DMS79 treated with DMSO at 0.1 percent for 48 hours (cell line): ENCODE measurements around the gene PLP2.
"Not testable (repeated sequence)": the region's sequence is repeated elsewhere in the genome, so short reads cannot be mapped to it uniquely, and the experiment has no call there.

Experiments
- DNase-seq: peaks from one replicate; lab custom pipeline; 2025; lab: John Stamatoyannopoulos, UW

Gene PLP2

DNA sequence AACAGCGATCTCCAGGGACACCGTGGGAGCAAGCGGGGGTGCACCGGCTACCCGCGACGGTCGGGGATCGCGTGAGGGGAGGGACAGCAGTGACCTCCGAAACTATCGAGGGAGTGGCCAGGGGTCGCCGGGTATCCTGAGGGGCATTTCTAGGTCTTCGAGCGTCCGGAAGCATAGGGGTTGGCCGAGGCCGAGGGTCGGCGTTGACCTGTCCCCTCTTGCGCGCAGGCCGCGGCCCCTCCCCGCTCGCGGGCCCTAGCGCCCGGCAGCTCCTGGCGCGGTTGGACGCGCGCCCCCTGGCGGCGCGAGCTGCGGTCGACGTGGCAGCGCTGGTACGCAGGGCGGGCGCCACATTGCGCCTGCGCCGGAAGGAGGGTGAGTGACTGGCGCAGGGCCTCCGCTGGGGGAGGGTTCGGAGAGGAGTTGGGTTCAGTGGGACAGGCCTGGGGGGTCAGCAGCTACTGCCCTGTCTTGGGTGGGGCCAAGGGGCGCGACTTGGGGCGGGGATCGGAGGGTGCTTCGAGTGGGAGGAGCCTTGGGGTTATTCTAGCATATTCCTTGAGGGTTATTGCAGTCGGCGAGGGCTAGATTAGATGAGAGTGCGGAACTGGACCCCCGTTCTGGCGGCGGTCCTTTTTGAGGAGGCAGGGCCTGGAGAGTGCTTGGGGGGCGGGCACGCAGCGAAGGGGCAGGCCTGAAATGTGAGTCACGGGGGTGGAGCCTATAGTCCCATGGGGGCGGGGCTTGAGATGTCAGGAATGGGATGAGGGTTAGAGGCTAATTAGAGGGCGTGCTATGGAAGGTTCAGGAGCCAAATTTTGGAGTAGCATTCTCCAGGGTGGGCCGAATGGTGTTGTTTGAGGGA, 7.9 kb upstream of the PLP2 start:
- DNase-seq, result peak; percentile 51

DNA sequence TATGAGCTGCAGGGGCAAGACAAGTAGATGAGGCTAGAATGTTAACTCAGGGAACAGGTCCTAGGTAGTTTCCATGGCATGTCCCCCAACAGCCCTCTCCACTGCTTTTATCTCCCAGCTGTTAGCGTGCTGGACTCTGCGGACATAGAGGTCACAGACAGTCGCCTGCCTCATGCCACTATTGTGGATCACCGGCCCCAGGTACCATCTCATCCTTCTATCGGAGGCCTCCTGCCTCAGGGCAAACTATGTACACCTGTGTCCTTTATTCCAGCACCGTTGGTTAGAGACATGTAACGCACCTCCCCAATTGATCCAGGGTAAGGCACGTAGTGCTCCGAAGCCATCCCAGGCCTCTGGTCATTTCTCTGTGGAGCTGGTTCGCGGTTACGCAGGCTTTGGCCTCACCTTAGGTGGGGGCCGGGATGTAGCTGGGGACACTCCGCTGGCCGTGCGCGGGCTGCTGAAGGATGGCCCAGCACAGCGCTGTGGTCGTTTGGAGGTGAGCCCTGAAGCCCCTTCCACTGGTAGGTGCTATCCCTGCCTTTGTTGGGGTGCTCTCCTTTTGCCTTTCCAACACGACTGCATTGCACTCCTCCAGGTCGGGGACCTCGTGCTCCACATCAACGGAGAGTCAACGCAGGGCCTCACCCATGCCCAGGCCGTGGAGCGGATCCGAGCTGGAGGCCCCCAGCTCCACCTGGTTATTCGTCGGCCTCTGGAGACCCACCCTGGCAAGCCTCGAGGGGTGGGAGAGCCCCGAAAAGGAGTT, 6.9 kb upstream of the PLP2 start:
- DNase-seq, result no peak

DNA sequence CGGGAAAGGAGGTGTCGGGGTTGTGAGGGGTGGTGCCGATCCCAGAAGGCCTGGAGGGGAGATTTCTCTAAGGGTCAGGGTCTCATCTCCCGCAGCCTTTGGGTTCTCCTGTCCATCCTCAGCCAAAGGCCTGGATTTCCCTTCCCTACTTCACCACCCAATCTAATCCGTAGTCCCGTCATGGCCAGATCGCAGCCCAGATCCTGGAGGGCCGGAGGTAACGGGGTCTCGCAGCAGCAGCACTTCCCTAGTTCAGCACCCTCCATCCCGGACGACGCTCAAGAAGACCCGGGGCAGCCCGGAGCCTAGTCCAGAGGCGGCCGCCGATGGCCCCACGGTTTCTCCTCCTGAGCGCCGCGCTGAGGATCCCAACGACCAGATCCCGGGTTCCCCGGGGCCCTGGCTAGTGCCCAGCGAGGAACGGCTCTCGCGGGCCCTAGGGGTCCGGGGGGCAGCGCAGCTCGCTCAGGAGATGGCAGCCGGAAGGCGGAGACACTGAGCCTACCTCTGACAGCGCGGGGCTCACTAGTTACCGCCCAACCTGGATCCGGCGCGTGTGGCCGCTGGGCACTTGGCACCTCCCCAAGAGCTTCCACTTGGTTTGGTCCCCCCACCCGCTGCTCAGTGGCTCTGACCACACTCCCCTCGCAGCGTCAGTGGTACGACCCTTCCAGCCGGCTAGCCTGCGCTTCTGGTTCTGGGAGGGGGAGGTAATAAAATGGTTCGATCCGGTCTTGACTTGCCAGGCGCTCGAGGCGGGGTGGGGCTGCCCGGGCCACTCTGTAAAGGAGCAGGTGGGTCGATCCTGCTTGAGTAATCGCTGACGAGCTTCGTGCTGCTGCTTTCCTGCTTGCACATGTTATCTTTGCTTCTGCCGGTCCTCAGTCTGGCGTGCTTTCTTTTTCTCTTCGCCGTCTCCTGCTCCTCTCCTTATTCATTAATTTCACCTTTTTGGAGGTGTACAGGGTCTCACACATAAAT, 5.5 kb upstream of the PLP2 start:
- peak; percentile 87 for DNase-seq

DNA sequence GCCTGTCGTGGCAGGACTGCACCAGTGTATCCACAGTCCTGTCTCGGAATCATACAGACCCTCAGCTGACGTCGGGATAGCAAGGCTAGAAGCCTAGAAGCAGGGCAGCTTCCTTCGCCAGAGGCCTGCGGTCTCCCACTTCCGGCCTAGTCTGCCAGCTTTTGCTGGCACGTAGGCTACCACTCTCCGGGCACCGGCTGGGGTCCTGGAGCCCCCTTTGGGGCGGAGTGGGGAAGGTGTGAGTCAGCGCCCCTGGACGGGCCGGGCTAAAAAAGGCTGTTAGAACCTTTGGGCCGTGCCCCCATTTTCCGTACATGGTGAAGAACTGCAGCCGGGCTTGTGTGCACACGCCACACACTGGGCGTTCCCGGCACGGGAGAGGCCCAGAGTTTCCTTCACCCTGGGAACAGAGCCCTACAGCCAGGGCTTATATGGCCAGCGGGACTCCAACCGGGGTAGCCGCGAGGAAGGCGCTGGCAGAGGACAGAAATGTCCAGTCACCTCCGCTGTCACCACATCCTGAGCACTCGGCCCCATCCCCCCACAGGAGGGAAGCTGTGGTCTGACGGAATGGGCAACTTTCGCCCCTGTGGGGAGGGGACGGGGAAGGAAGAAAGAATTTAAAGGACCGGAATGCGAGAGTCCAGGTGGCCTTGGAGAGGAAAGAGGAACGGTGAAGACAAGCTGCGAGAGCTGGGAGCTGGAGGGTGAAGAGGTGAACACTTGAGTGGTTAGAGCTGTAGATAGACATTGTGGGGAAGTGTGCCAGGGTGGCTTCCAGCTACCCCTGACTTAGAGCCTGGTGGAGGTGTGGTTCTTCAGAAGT, 4.6 kb upstream of the PLP2 start:
- peak; percentile 34 for DNase-seq

DNA sequence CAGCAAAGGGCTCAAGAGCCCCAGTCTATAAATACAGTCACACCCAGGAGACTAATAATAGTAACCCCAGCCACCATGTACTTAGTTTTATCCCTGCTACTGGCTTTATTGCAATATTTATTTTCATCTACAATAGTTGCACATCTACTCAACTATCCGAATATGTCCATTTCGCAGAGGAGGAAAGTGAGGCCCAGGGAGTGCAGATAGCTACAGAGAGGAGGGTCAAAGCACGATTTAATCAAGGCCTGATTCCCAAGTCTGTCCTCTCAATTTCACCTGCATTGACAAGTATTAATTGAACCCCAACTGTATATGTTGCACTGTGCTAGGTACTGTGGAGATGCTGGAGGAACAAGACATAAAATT, 4.0 kb upstream of the PLP2 start:
- no peak for DNase-seq

DNA sequence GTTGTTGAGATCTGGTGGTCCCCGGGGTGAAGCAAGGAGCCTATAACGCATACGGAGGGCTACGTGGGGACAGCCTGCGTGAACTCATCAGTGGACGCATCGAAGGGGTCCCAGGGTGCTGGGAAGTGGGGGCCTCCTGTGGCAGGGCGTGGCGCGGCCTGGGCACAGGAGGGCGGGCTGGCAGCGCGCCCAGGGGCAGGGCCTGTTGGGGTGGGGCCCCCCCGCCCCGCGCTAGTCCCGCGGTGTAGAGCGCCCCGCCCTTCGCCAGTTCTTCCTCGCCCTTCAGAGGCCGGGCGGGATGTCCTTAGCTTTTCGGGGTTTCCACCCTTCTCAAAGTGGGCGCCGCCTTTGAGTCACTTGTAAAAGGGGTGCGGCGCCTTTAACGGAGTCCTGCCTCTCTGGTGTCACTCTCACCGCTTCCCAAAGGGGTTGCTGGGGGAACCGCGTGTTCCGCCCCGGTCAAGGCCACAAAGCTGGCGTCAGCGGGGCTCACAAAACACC, 632 bp downstream of the PLP2 start:
- DNase-seq, result peak; percentile 33

DNA sequence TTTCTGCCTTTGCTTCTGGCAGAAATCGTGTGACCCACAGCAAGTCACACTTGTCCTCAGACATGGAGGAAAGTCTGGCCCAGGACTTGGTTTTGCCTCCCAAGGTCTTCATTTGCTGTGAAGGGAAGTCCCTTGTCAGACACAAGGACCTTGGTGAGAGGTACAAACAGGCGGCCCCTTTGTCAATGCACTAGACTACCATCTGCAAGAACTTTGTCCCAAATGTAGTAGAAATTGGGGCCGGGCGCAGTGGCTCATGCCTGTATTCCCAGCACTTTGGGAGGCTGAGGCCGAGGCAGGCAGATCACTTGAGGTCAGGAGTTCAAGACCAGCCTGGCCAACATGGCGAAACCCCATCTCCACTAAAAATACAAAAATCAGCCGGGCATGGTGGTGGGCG, 1.8 kb downstream of the PLP2 start:
- not testable (repeated sequence) for DNase-seq

DNA sequence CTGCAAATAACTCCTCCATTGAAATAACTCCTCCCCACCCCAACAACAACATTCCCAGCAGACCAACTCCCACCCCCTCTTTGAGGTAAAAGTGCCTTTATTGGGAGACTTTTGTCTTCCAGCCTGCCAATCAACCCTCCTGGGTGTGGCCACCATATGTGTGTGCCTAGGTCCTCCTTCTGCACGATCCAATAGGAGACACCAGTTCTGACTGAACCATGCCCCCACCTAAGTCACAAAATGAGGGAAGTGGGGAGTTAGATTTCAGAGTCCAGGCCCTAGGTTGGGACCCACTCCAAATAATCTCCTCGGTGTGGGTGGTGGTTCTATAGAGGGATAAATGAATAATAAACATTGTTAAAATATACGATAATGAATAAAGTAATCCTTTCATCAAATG, 3.0 kb downstream of the PLP2 start:
- no peak for DNase-seq

DNA sequence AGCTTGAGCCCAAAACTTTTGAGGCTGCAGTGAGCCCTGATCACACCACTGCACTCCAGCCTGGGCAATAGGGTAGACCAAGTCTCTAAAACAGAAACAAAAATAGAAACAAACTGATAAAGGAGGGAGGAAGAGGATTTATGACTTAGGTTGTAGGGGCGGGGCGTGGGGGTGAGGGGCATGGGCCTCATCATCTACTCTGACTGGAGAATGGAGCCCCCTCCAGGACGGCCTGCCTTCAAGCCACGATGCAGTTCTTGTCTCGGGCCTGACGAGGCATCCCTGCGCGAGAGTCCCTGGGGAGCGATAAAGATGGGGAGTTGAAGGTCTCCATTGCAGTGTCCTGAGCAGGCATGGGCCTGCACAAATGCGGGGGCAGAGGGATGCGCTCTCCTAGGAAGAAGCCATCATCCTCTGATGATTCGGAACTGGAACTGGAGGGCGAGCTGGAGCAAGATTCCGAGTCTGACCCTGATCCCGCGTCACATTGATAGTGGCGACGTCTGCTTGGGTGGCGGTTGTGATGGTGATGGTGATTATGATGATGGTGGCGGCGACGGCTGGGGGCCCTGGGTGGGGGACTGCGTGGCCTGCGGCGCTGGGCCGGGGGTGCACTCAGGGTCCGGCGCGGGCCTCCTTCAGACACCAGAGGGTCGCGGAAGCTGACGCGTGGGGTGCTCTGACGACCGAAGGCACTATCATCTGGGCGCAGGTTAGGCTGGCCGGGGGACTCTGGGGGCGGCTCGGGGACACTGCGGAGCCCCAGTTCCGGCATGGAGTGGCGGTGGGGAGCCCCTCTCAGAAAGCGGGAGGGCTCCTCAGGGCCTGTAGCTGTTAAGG, 4.0 kb downstream of the PLP2 start:
- DNase-seq, result no peak

DNA sequence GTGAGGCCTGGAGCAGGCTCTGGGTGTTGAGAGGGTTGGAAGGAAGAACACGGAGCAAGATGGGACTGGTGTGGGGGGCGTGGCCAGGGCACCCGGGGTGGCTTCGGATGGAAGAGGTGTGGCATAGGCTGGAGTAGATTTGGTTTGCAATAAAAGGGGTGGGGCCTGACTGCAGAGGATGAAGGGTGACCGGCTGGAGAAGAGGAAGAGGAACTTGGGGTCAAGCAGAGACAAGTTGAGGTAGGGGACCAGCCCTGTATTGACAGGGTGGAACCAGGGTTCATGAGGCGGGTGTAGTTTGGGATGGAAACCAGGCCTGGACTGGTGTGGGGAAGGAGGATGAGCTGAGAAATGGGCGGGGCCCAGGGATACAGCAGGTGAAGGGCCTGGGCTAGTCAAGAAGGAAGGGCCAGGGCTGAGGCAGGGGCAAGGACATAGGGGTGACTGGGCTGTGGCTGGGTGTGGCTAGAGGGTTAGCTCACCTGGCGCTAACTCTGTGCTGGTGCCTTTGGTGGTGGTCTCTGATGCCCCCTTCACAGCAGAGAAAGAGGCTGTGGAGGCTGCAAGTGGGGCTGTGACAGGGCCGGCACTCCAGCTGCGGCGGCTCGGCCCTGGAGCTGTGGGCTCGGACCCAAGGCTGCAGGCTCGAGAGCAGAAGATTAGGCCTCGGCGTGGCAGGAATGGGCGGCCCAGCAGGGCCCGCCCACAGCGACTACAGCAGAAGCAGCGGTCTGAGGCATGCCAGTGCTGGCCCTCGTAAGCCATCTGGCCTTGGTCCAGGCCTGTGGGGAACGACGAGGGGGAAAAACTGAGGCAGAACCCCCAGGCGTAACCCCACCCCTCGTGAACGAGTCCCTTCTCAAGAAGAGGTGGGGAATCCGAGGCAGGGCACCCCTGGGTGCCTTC, 5.0 kb downstream of the PLP2 start:
- no peak for DNase-seq

DNA sequence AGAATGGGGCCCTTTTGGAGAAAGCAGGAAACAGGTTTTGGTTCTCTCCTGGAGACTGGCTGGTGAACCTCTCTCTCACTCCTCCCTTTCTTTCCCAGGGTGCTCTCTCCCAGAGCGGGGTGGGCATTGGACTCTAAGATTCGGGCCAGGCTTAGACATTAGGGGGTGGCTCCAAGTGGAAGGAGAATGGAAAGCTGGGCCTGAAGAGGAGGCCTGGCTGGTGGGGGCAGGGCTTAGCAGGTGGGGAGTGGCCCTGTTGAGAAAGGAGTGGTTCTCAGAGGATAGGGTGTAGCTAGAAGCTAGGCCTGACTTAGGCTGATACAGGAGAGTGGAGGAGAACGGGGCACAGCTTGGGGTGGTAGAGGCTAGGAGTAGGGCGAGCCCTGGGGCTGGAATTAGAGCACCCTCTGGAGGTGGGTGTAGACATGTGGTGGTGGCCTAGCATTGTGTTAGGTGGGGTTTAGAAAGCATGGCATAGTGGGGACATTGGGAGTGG, 5.7 kb downstream of the PLP2 start:
- no peak for DNase-seq

DNA sequence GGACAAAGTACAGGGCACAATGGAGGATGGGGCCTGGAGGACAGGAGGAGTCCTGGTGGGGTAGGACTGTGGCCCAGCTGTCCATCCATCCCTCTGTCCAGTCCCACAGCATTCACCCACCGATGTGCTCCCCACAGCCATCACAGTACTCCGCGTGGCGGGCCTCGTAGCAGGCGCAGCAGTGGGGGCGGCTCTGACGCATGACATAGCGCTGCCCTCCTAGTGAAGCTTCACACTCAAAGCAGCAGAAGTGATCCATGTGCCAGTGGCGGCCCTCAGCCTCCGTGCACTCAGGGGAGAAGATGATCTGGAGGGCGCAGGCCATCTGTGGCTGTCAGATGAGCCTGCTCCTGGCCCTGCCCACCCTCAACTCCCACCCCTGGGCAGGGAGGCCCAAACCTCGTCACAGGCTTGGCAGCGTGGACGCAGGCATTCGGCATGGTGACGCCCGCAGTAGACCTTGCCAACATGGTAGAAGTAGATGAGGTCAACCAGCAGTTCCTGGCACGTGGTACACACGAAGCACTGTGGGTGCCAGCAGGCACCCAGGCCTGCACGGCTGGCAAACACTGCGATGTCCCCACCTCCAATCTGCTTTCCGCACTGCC, 6.3 kb downstream of the PLP2 start:
- DNase-seq, result no peak

DNA sequence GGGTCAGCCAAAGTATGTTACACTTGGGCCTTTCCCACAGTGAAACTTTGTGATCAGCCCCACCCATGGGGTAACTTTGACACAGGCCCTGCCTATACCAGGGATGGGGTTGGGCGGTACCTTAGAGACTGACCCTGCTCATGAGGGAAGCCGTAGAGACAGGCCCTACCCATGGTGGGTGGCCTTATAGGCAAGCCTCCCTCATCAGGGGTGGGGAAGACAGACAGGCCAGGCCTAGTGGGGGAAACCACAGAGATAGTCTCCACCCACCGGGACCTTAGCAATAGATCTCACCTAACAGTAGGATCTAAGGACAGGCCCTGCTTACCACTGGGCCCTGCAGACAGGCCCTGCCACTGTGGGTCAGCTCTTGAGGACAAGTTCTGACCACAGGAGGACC, 6.8 kb downstream of the PLP2 start:
- no peak for DNase-seq

DNA sequence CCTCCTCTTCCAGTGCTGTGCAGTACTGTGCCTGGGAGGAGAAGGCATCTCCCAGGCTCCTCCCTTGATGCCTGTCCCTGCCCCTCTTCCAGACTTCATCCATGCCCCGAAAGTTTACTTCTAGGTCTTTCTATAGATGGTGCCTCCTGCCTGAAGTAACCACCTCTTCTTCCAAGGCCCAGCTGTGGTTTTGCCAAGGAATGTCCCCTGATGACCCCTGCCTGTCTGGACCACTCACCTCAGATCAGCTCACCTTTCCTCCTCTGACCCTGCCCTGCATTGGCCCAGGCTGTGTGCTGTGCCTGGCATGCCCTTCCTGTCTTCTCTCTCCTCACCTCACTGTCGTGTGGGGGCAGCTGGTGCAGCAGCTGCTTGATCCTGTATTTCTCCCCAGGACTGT, 7.7 kb downstream of the PLP2 start:
- no peak for DNase-seq

DNA sequence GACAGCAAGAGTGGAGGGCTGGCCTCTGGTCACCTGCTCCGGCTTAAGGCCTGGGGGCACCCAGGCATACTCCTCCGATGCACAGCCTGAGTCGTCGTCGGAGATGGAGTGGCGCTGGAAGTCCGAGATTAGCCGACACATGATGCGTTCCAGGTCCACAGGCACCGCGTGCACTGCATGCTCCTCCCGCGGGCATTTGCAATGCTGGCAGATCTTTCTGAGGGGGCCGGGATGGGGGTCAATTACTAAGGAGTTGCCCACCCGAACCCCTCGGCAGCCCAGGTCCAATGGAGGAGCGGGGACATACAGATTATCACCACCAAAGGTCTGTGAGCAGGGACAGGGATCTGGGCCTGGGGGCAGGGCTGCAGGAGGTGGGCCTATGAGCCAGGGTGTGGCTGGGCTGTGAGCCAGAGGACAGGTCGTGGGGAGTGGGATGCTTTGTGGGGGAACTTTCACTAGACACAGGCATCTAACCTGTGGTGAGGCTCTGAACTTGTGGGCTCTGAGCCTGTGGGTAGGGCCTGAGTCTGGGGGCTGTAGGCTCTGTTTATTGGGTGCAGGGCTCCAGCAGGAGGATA, 12.1 kb downstream of the PLP2 start:
- DNase-seq, result no peak

DNA sequence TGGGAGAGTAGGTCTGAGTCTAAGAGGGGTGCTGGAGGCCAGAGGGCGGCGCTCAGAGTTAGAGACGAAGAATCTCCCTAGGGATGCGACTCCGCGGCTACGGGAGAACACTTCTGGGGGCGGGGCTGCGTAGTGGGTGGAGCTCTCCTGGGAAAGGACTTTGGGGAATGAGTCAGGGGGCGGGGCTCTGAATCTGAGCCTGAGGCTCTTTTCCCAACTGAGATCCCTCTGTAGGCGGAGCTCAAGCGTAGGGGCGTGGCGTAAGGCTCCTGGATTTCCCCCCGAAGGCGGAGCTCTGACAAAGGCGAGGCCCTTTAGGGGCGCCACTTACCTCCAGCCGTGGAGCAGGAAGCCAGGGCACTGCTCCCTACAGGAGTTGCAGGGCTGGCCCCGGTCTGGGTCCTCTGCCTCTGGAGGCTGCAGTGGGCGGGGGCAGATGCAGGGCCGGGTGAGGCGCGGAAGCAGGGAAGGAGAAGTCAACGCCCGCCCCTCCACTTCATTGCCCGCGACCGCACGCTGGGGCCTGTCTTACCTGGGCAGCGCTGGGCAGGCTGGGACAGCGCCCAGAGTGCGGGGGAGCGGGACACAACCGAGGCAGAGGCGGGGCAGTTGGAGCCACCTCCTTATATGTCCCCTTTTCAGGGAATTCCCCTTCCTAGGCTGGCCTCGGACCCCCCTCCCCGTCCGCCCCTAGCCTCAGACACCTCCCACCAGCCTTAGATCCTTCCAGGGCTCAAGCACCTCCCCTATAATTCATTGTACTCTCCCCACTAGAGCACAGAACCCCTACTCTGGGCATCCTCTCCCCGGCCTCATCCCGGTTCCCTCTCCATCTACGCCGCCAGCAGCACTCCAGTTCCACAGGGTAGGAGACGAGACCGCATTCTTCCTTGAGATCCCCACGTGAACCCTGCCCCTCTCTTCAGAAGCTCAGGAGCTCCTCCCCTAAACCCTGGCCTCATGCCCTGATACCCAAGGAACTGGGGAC, 12.9 kb downstream of the PLP2 start:
- peak; percentile 61 for DNase-seq
